PC-3 (cell line): Measurements from ENCODE around the gene CYP4F22. TPM values are rescaled to one million over a fixed set of nuclear protein-coding genes. Genes with fewer than 3 reads are reported as not detected.

Source experiments
- ATAC-seq: fragments of 200-7000 bp; cut with Tn5 transposase; 2 replicates; pipeline ENCODE4 v1.9.1; 2020; ENCODE audit warnings: mild to moderate bottlenecking, moderate library complexity
- BruUV-seq: library from RNA; stranded (reverse); fragments of 400-500 nt; replicated peaks from 2 replicates; lab custom pipeline; 2021; lab: Mats Ljungman, UMichigan
- CTCF ChIA-PET: fragments of 300-600 bp; sonication (Branson Sonifier 250); formaldehyde crosslinking; loops from one replicate; lab custom pipeline; 2022; ENCODE audit warnings: antibody characterized with exemption; lab: Charles Lee
- POLR2A ChIA-PET: fragments of 300-600 bp; sonication (Branson Sonifier 250); formaldehyde crosslinking; loops from one replicate; lab custom pipeline; 2022; ENCODE audit warnings: antibody characterized with exemption; ENCODE audit not compliant: unreplicated experiment; lab: Charles Lee
- DNase-seq: peaks from one replicate; pipeline ENCODE4 v3.0.0-alpha.2; 2015
- H2AFZ ChIP-seq: fragments of 300-600 bp; sonication (generic); 2 replicates; pipeline ENCODE4 v1.6.0; 2016; ENCODE audit warnings: antibody characterized with exemption, low read length
- H3F3A ChIP-seq: fragments of 300-600 bp; sonication (generic); one replicate; pipeline ENCODE4 v1.6.0; 2017; ENCODE audit warnings: antibody characterized with exemption, low read length, control low read depth, mild to moderate bottlenecking; ENCODE audit not compliant: unreplicated experiment
- H3K27ac ChIP-seq: fragments of 300-600 bp; sonication (generic); 2 replicates; pipeline ENCODE4 v1.5.1; 2016; ENCODE audit warnings: mild to moderate bottlenecking, low read length
- H3K27me3 ChIP-seq: fragments of 300-600 bp; sonication (generic); 2 replicates; pipeline ENCODE4 v1.6.1; 2016; ENCODE audit warnings: low read length, mixed read lengths
- H3K36me3 ChIP-seq: fragments of 300-600 bp; sonication (generic); 2 replicates; pipeline ENCODE4 v1.6.1; 2016; ENCODE audit warnings: low read depth, mixed run types, low read length, mixed read lengths
- H3K4me1 ChIP-seq: fragments of 300-600 bp; sonication (generic); 2 replicates; pipeline ENCODE4 v1.5.1; 2016; ENCODE audit warnings: low read length; ENCODE audit not compliant: insufficient read depth
- H3K4me2 ChIP-seq: fragments of 300-600 bp; sonication (generic); 2 replicates; pipeline ENCODE4 v1.6.0; 2016; ENCODE audit warnings: low read length
- H3K4me3 ChIP-seq: fragments of 300-600 bp; sonication (generic); 2 replicates; pipeline ENCODE4 v1.5.1; 2016; ENCODE audit warnings: mild to moderate bottlenecking, low read length, mixed read lengths
- H3K79me2 ChIP-seq: fragments of 300-600 bp; sonication (generic); 2 replicates; pipeline ENCODE4 v1.6.1; 2017; ENCODE audit warnings: low read length, mixed read lengths
- H3K9ac ChIP-seq: fragments of 300-600 bp; sonication (generic); 2 replicates; pipeline ENCODE4 v1.6.0; 2016; ENCODE audit warnings: mild to moderate bottlenecking, low read length
- H3K9me2 ChIP-seq: fragments of 300-600 bp; sonication (generic); replicated peaks from 2 replicates; pipeline ENCODE4 v1.6.1; 2016; ENCODE audit warnings: mixed run types, low read length, mixed read lengths
- H3K9me3 ChIP-seq: fragments of 300-600 bp; sonication (generic); 2 replicates; pipeline ENCODE4 v1.6.1; 2016; ENCODE audit warnings: low read length, mixed read lengths
- H4K20me1 ChIP-seq: fragments of 300-600 bp; sonication (generic); 2 replicates; pipeline ENCODE4 v1.6.1; 2016; ENCODE audit warnings: low read length, mixed read lengths
- EZH2 ChIP-seq: fragments of 300-600 bp; sonication (generic); IDR thresholded peaks from one replicate; pipeline ENCODE4 v1.6.1; 2017; ENCODE audit warnings: antibody characterized with exemption, mild to moderate bottlenecking, low read length; ENCODE audit not compliant: unreplicated experiment
- EZH2phosphoT487 ChIP-seq: fragments of 300-600 bp; sonication (generic); IDR thresholded peaks from 2 replicates; pipeline ENCODE4 v1.6.1; 2018; ENCODE audit warnings: mild to moderate bottlenecking, antibody characterized with exemption, low read length, borderline replicate concordance
- intact Hi-C: fragments of 100-400 bp; cut with micrococcal nuclease; formaldehyde crosslinking; loops from 2 replicates; pipeline ENCODE4 v1.9.0; 2023
- total RNA-seq: library from RNA; depleted of rRNA; stranded (reverse); fragments of >200 nt; gene quantifications from 2 replicates; pipeline ENCODE4 v1.2.3, GENCODE V29; 2014
- TF ChIP-seq, protein P1 (sequence below): fragments of 300-600 bp; sonication (generic); conservative IDR thresholded peaks from 2 replicates; pipeline ENCODE4 v1.5.1; 2017; ENCODE audit warnings: antibody characterized with exemption, low read depth, mild to moderate bottlenecking, low read length

The CYP4F22 gene
- total RNA-seq, 1 experiment from 2014 or later, result 0.07 TPM

DNA sequence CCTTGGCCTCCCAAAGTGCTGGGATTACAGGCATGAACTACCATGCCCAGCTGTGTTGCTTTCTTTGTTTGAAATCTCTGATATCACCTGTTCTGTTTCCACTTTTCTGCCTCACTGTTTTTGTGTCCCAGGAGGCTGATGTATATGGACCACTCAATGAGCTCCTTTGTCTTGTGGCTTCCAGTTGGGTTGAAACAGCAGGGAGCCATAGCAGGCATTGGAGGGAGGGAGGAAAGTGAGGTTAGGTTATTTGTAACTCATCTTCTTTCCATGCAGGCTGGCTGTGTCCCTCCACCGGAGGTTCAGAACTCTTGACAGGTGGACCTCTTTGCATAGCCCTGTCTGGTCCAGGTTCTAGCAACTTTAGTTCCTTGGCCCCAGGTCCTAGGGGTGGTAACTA is 6.1 kb upstream of the CYP4F22 start:
- H3K79me2 ChIP-seq, result no peaks in the 10 kb centered on the region
- ChIA-PET POLR2A (no interaction called here), CTCF (no interaction called here)
- H2AFZ ChIP-seq, result no peak overlapping the region
- H3K36me3 ChIP-seq, result no peaks in the 10 kb centered on the region
- TF ChIP-seq, protein P1, sequence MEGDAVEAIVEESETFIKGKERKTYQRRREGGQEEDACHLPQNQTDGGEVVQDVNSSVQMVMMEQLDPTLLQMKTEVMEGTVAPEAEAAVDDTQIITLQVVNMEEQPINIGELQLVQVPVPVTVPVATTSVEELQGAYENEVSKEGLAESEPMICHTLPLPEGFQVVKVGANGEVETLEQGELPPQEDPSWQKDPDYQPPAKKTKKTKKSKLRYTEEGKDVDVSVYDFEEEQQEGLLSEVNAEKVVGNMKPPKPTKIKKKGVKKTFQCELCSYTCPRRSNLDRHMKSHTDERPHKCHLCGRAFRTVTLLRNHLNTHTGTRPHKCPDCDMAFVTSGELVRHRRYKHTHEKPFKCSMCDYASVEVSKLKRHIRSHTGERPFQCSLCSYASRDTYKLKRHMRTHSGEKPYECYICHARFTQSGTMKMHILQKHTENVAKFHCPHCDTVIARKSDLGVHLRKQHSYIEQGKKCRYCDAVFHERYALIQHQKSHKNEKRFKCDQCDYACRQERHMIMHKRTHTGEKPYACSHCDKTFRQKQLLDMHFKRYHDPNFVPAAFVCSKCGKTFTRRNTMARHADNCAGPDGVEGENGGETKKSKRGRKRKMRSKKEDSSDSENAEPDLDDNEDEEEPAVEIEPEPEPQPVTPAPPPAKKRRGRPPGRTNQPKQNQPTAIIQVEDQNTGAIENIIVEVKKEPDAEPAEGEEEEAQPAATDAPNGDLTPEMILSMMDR, result no peak
- no peak for TF ChIP-seq EZH2
- no peak for TF ChIP-seq EZH2phosphoT487
- H3K9me2 ChIP-seq, result no peaks in the 10 kb centered on the region
- no TSS peak for BruUV-seq
- no peak for ATAC-seq
- H3K9ac ChIP-seq, result no peak overlapping the region
- no peaks in the 10 kb centered on the region for H3K9me3 ChIP-seq
- H4K20me1 ChIP-seq, result no peaks in the 10 kb centered on the region
- H3K4me1 ChIP-seq, result no peaks in the 10 kb centered on the region
- no peak overlapping the region for H3K4me3 ChIP-seq
- no peak overlapping the region for H3K4me2 ChIP-seq
- no peaks in the 10 kb centered on the region for H3K27me3 ChIP-seq
- no peaks in the 10 kb centered on the region for H3F3A ChIP-seq
- DNase-seq, result no peak
- H3K27ac ChIP-seq, result no peak overlapping the region
- intact Hi-C loops, result no loop called here

DNA sequence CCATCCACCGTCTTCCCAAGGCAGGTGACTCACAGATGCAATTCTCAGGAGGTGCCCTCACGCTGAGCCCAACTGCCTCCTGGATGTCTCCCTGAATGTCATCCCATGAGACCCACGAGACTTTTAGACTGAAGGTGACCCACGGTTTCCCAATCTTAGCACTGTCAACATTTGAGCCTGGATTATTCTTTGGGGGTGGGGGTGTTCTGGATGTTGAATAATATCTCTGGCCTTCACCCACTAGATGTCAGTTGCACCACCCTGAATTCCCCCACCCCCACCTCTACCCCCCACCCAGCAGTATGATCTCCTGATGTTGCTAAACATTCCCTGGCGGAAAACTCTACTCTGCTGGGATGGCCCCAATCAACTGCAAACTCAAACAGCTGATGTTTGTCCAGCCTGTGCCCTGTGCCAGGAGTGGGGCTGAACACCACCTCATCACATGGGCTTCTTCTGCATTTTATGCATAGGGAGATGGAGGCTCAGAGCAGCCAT is 2.2 kb upstream of the CYP4F22 start:
- POLR2A ChIA-PET, result interaction anchor here (0.6 kb wide), 1 partner anchor 53 kb away, joined by 3 read pairs; no protein-coding TSS in a partner anchor

More for the DNA sequence above, 2.2 kb upstream of the CYP4F22 start:
- Histone ChIP-seq H4K20me1 (no peaks in the 10 kb centered on the region), H2AFZ (no peak overlapping the region), H3F3A (no peaks in the 10 kb centered on the region), H3K79me2 (no peaks in the 10 kb centered on the region), H3K9me2 (no peaks in the 10 kb centered on the region), H3K4me2 (no peak overlapping the region), H3K36me3 (no peaks in the 10 kb centered on the region), H3K27ac (no peak overlapping the region), H3K9ac (no peak overlapping the region), H3K27me3 (peaks cover 19% of the 10 kb centered on the region), H3K4me3 (no peak overlapping the region), H3K4me1 (0 out of 2 replicates have a peak, but pooled peaks cover 3% of the 10 kb centered on the region), H3K9me3 (no peaks in the 10 kb centered on the region)
- ATAC-seq, result no peak
- intact Hi-C loops, result no loop called here
- CTCF ChIA-PET, result no interaction called here
- TF ChIP-seq EZH2phosphoT487 (no peak), EZH2 (no peak)
- TF ChIP-seq, protein P1, result no peak
- BruUV-seq, result no TSS peak
- no peak for DNase-seq
